Esophagus muscularis mucosa (tissue), 4 donors: Measurements from ENCODE around the gene ANLN.

ENCODE experiments used
- CTCF ChIP-seq, 3 experiments: fragments of 200-600 bp in 2 of 3; fragments of 450-650 bp in 1 of 3; sonication (generic) in 2 of 3; IDR thresholded peaks; one replicate each; pipeline ENCODE4 v1.5.1; 2017 to 2019; ENCODE audit warnings: antibody characterized with exemption in 3 of 3, mild to moderate bottlenecking in 2 of 3, moderate library complexity in 1 of 3
- EP300 ChIP-seq: sonication (generic); formaldehyde crosslinking; IDR thresholded peaks from one replicate; pipeline ENCODE4 v1.6.1; 2017; ENCODE audit warnings: antibody characterized with exemption
- POLR2A ChIP-seq: fragments of 450-650 bp; IDR thresholded peaks from one replicate; pipeline ENCODE4 v1.6.1; 2017; ENCODE audit warnings: antibody characterized with exemption, moderate library complexity, mild to moderate bottlenecking, low read depth

- TF ChIP-seq CTCF (IDR thresholded peaks at IDR 0.05) (no peak), POLR2A (no peak), EP300 (no peak)
These were observed 41.4 kb upstream of the ANLN start for GRCh38 chr7:36348256-36348655.
